AG09319 (cell line): ENCODE results near the gene PLS3.
"Not testable (repeated sequence)": the region's sequence is repeated elsewhere in the genome, so short reads cannot be mapped to it uniquely, and the experiment has no call there.

Experiments
- DNase-seq: peaks from one replicate; pipeline ENCODE4 v3.0.0-alpha.2; 2010; ENCODE audit warnings: low read depth; ENCODE audit errors: extremely low read depth
- CTCF ChIP-seq: IDR thresholded peaks from 2 replicates; pipeline ENCODE4 v1.5.1; 2011; ENCODE audit warnings: low read depth, mild to moderate bottlenecking, inconsistent platforms, low read length, moderate library complexity

PLS3 gene

DNA sequence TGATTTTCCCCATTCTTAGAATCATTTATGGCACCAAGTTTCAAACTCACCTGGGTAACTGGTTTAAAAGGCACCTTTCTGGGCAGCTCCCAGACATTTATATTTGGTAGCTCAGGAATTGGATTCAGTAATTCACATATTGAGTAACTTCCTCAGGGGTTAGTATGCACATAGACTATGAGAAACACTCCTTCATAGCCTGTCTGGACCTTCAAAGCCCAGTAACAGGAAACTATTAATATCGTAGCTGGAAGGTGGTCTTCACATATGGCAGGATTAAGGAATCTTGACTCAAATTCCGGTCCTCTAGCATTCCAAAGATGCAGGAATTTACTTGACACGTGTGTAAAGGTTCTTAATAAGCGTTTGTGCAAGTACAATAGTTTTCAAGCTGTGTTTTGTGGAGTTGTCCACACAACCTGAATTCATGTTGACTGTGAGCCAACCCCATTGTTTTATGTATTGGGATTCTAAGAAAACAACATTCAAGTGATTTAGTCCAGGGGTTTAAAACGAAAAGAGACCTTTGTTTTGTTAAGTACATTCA, 78.4 kb downstream of the PLS3 start:
- DNase-seq, result no peak
- no peak for TF ChIP-seq CTCF

- TF ChIP-seq CTCF, result no peak
- no peak for DNase-seq
Observed at GRCh38 chrX:115642311-115642710, 81.3 kb downstream of the PLS3 start.

- TF ChIP-seq CTCF, result peak; percentile 91
- peak; percentile 68 for DNase-seq
Observed at GRCh38 chrX:115642895-115643530, 82.0 kb downstream of the PLS3 start.

- DNase-seq, result not testable (repeated sequence)
Observed at GRCh38 chrX:115644397-115644796, 83.4 kb downstream of the PLS3 start.

DNA sequence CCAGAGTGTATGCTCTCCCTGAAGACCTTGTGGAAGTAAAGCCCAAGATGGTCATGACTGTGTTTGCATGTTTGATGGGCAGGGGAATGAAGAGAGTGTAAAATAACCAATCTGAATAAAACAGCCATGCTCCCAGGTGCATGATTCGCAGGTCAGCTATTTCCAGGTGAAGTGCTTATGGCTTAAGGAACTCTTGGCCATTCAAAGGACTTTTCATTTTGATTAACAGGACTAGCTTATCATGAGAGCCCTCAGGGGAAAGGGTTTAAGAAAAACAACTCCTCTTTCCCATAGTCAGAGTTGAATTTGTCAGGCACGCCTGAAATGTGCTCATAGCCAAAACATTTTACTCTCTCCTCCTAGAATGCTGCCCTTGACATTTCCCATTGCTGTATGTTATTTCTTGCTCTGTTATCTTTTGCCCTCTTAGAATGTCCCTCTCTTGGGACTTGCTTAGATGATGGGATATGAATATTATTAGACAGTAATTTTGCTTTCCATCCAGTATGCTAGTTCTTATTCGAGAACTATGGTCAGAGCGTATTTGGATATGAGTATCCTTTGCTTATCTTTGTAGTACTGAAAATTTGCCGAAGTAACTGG, 88.6 kb downstream of the PLS3 start:
- no peak for TF ChIP-seq CTCF
- DNase-seq, result no peak

GRCh38 chrX:115650449-115650848, 89.5 kb downstream of the PLS3 start:
- peak; percentile 11 for DNase-seq
- no peak for TF ChIP-seq CTCF

DNA sequence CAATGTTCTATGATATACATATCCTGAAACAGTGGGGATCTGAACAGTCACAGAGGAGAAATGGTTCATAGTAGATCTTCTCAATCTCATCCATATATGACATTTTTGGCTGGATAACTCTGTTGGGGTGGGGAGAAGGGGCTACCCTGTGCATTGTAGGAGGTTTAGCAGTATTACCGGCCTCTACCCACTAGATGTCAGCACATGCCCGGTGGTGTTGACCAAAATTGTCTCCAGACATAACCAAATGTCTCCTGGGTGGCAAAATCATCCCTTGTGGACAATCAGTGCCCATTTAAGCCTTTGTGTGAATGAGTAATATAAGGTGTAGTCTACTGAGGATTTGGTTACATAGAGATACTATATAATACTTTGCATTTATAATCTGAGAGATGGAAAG, 89.9 kb downstream of the PLS3 start:
- TF ChIP-seq CTCF, result peak; percentile 81

More for the DNA sequence above, 89.9 kb downstream of the PLS3 start:
- DNase-seq, result peak; percentile 18
